ENCODE data around the gene RASGRF1. TPM values are rescaled to one million over a fixed set of nuclear protein-coding genes. Genes with fewer than 3 reads are reported as not detected.

Gene RASGRF1
- total RNA-seq, 6 experiments from 2014 or later: 0.09 to 0.31 (median 0.18) TPM

DNA sequence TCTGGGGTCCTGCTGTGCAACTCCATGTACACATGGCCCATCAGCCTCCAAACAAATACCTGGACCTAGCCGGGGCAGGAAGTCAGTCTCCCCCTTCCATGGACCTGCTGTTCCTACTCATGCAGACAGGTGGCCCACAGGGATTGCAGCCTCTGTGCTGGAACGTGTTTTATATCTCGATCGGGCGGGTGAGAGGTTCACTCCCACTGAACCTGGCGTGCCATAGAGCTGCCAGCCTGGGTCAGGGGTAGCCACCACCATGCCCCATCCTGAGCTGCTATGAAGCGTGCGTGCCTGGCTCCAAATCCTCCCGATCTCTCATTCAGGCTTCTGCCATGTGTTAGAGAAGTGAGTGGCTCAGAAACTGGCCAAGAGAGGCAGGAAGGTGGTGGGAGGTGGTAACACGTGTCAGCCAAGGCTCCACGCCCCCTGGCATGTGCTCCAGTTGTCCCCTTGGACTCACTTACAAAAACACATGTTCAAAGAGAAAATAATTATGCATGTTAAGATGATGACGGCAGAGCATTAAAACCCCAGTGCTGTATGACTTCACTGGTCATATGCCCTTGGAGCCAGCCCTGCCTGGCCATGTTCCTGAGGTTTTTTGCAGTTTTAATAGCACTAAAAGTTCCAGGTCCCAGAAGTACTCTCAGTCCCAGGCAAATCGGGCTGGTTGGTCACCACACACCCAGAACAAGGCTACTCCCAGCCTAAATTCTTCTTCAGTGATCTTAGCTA is 176.4 kb downstream of the RASGRF1 start:
- Mint-ChIP-seq H3K36me3 (ENCODE audit: low read depth) (peaks cover 28% of the 10 kb centered on the region), H3K4me1 (ENCODE audit: low read depth) (peaks cover 50% of the 10 kb centered on the region), H3K4me3 (no peak overlapping the region; the same call in 1 of the 2 replicates), H3K27ac (peak overlapping the region; percentile 70), H3K27me3 (ENCODE audit: insufficient read depth) (peaks cover 5% of the 10 kb centered on the region; the same call in 1 of the 2 replicates), H3K9me3 (no peaks in the 10 kb centered on the region)
- peak; percentile 27 for DNase-seq
- TF ChIP-seq CTCF (IDR thresholded peaks at IDR 0.05): peak; percentile 75

GRCh38 chr15:78913012-78913411 is 177.6 kb downstream of the RASGRF1 start:
- Mint-ChIP-seq H3K4me1 (ENCODE audit: low read depth) (peaks cover 58% of the 10 kb centered on the region), H3K4me3 (no peak overlapping the region), H3K27ac (no peak overlapping the region), H3K27me3 (ENCODE audit: insufficient read depth) (peaks cover 11% of the 10 kb centered on the region; the same call in 1 of the 2 replicates), H3K36me3 (ENCODE audit: low read depth) (peaks cover 32% of the 10 kb centered on the region), H3K9me3 (no peaks in the 10 kb centered on the region)
- DNase-seq: no peak
- TF ChIP-seq CTCF (IDR thresholded peaks at IDR 0.05): no peak

DNA sequence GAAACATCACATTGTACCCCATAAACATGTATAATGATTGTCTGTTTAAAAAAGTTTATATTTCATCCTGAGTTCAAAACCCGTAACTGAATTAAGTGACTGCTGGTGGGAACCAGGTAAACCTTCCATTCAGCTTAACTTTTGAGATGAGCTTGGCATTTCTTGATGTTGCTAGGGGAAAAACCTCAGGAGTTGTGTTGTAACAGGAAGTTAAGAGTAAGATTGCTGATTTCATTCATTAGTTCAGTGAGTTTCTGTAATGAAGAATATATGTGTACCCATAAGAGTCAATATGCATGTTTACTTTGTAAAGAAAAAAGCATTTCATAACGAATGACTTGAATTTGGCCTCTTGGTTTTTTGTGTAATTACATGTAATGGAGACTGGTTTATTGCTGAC is 178.3 kb downstream of the RASGRF1 start:
- H3K4me3 Mint-ChIP-seq: no peak overlapping the region
- H3K4me1 Mint-ChIP-seq (ENCODE audit: low read depth): peaks cover 65% of the 10 kb centered on the region
- 0 out of 2 replicates have a peak overlapping the region, but pooled peaks have one; percentile 3 for H3K27ac Mint-ChIP-seq
- peaks cover 34% of the 10 kb centered on the region for H3K36me3 Mint-ChIP-seq (ENCODE audit: low read depth)
- DNase-seq: no peak
- no peak for TF ChIP-seq CTCF (IDR thresholded peaks at IDR 0.05)
- no peaks in the 10 kb centered on the region for H3K9me3 Mint-ChIP-seq
- H3K27me3 Mint-ChIP-seq (ENCODE audit: insufficient read depth): peaks cover 14% of the 10 kb centered on the region

DNA sequence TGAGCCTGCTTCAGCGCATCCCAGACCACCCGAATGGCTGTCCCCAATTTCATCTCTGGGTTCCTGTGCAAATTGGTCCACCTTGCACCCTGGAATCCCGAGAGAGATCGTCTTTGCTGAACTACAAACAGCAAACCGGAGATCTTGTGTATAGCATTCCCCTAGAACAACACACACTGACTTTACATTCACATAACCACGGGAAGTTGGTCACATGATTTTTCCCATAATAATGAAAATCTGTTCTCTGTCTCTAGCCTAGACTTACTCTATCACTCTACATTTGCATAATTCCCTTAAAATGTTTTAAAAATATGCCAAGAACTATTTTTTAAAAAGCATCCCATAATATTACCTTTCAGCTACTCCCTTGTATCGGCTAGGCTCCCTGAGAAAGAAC is 180.3 kb downstream of the RASGRF1 start:
- peaks cover 20% of the 10 kb centered on the region for H3K27me3 Mint-ChIP-seq (ENCODE audit: insufficient read depth)
- H3K27ac Mint-ChIP-seq: peak overlapping the region; percentile 11; the same call in 1 of the 2 replicates
- peaks cover 46% of the 10 kb centered on the region for H3K36me3 Mint-ChIP-seq (ENCODE audit: low read depth)
- no peaks in the 10 kb centered on the region for H3K9me3 Mint-ChIP-seq
- no peak for DNase-seq
- peaks cover 70% of the 10 kb centered on the region for H3K4me1 Mint-ChIP-seq (ENCODE audit: low read depth)
- no peak overlapping the region for H3K4me3 Mint-ChIP-seq
- TF ChIP-seq CTCF (IDR thresholded peaks at IDR 0.05): no peak

Other genes with a start within 250 kb of the RASGRF1 start
- gene MORF4L1, start 217.9 kb downstream of the RASGRF1 start, total RNA-seq (2021; fragmentation: NEBNext Ultra II Directional; extraction: Animal tissue kit (Norgen Biotek cat#: 25700)): 100 to 1,000 TPM; 346 to 512 (median 410) TPM
- under 1 TPM in 5 of 6 experiments, not detected in 1; 0.20 to 0.53 (median 0.38) TPM for gene CTSH, start 145.7 kb downstream of the RASGRF1 start, total RNA-seq (2021; fragmentation: NEBNext Ultra II Directional; extraction: Animal tissue kit (Norgen Biotek cat#: 25700))
- gene ANKRD34C, start 191.9 kb upstream of the RASGRF1 start, total RNA-seq (2021; fragmentation: NEBNext Ultra II Directional; extraction: Animal tissue kit (Norgen Biotek cat#: 25700)): not detected
- gene TMED3, start 220.3 kb upstream of the RASGRF1 start, total RNA-seq (2021; fragmentation: NEBNext Ultra II Directional; extraction: Animal tissue kit (Norgen Biotek cat#: 25700)): 100 to 1,000 TPM; 135 to 176 (median 154) TPM

Measured in HFFc6 (cell line).